ENCODE data around the gene ZNF189.

The ZNF189 gene
- 11.1 to 30.8 (median 25.4) reads per million in 4 donors for total RNA-seq

DNA sequence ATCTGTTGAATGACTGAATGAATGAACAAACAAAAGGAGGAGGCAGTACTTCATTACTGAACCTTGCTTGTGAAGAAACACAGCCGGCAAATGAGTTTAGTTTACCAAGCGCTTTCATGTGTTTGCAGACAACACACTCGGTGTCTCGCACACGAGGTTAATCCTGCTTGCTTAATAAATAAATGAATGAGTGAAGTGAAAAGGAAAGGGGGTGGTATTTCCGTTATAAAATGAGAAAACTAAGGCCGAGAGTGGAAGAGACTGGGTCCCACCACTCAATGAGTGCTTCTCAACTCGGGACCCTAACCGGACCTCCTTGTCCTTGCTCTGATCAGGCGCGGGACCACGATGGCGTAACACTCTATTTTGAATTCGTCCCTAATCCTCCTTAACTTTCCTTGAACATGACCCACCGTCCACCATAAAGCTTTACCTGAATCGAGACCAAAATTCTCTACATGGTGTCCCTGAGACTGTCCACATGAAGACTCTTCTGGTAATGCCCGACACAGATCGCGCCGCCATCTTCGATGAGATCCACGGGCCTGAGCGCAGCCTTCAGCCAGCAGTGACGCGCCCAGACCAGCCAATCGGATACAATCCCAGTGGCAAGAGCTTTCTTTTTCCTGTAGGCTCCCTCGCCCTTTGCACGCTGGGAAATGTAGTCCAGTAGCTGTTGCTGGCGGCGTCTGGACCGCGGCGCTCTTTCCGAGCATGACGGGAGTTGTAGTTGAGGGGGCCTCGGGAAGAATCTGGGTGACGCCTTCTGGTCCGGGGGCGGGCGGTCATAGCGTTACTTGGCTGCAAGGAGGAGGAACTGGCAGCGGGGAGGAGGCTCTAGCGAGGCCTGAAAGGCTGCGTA, at the start of gene ZNF189, which contains the start of gene MRPL50:
Gene ZNF189 (plus strand): TSS at position 784 of the 862 bp plus-strand sequence. CDS start 306 bp downstream, outside the sequence.
Gene MRPL50 (minus strand): TSS at position 551 of the 862 bp plus-strand sequence. CDS start 26 bp downstream, at position 525.
- peak; percentile 91 to 99 (median 96) for DNase-seq

DNA sequence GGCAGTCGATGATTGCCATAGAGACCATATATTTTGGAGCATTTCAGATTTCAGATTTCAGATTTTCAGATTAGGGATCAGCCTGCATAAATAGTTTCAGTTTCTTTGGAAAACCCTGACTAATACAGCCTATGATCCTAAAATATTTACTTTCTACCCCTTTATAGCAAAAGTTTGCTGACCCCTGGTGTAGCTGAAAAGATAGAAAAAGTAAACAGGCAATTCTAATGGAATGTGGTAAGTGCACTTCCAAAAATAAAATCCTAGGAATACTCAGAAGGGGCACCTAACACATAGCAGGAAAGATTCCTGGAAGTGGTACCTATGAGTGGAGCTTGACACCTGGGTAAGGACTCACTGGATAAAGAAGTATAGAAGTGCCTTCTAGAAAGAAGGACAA, 48.4 kb upstream of the ZNF189 start:
- no peak for DNase-seq

DNA sequence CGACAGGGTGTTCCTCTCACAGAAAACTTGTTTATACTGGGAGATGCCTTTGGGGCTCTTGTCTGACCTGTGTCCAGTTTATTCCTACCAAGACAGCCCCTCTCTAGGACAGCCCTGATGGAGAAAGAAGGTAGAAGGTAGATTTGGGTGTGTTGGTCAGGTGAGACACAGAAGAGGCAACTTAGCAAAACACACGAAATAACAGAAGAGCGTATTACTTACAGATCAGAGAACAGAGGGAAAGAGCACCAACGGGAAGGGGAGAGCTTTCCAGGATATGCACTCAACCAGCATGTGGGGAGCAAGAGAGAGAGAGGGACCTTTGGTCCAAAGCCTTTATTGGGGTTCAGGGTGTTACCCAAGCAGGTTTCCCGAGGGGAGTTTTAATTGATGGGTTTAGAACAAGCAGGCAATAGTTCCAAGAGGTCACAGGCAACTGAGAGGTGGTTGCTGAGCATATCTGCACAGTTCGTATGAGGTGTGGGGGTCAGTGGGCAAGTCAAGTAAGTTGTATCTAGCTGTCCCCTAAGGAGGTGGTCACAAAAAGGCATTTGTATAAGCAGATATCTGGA, 45.7 kb upstream of the ZNF189 start:
- DNase-seq, result no peak

DNA sequence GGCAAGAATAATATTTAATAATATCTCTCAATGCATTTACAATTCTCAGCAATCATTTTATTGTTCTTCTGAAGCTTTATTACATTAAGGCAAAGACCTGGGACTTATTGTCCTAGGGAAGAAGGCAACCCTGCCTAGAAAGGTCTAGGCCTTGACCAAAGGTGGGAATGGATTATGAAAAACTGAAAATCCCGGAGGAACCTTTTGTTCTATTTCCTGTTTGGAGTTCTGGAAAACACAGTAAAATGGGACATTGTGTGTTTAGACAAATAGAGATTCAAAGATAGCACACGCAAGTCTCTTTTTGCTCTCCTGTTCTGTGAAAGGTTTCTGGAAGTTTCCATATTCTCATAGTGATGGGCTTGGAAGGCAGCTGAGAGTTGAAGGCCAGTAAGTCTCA, 45.0 kb upstream of the ZNF189 start:
- no peak for DNase-seq

DNA sequence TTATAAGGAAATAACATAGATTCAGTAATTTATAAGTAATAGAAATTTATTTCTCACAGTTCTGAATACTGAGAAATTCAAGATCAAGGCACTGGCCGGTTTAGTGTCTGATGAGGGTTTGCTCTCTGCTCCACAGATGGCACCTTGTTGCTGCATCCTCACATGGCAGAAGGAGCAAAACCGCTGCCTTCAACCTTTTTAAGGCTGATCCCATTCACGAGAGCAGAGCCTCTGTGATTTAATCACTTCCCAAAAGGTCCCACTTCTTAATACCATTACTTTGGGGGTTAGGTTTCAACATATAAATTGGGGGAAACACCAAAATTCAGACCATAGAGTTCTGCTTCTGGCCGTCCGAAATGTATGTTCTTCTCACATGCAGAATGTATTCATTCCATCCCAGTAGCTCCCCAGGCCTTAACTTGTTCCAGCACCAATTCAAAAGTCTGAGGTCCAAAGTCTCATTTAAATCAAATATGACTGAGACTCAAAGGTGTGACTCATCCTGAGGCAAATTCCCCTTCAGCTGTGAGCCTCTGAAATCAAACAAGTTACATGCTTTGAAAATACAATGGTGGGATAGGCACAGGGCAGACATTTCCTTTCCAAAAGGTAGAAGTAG, 44.4 kb upstream of the ZNF189 start:
- DNase-seq, result no peak

DNA sequence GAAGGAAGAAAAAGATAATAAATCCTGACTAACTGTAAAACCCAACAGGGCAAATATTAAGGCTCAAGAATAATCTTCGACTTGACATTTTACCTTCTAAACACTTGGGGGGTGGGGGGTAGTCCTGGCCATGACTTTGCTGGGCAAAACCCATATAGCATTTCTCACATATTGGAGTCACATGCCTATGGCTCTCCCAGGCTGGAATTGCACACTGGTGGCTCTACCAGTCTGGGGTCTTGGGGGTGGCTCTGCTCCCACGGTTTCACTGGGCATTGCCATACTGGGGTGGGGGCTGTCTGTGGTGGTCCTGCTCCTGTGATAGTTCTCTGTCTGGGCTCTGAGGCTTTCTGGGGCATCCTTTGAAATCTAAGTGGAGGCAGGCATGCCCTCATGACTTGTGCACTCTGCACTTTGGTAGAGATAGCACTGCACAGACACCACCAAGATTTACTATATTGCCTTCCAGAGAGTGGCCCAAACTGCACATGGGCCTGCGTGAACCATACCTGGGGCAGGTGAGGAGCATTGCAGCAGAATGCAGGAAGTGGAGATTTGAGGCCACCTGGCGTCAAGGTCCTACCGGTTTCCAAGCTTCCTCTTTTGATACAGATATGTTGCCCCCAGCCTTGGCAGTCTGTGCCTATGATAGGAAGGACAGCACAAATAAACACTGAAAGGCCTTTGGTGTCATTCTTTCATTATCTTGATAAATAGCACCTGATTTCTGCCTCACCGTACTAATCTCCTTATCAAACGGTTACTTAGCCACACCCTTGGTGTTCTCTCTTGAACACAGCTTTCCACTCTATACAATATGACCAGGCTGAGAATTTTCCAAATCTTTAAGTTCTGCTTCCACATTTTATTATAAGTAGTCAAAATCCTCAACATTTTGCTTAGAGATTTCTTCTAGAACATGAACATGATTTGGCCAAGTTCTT, 43.6 kb upstream of the ZNF189 start:
- no peak for DNase-seq

DNA sequence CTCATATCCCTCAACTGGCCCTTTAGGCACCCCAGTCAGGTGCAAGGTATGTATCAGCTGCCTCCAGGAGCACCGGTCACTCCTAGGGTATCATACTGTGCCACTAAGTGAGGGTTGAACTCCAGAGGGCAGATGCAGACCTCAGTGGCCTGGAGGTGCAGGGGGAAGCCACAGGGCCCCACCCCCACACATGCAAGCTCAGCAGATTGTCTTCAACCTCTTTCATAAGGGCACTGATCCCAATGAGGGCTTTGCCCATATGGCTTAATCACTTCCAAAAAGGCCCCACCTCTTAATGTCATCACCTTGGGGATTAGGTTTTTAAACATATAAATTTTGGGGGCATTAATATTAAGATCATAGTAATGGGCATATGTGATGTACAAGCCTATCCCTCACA, 42.0 kb upstream of the ZNF189 start:
- no peak for DNase-seq

DNA sequence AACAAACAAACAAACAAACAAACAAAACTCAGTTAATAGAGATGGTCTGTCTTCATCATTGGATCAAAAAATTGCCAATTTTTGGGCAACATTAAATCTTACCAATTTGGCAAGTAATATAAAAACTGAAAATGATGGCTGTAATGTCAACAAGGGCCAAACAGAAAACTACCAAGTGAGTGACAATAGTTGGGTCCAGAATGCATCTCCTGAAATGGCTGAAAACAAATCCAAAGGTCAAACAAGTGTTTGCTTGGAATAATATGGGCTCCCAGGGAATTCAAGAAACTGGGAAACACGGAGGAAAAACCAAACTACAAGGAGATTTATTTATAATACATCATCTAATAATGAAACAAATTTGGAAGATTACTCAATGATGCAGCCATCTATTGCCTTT, 39.0 kb upstream of the ZNF189 start:
- no peak for DNase-seq

DNA sequence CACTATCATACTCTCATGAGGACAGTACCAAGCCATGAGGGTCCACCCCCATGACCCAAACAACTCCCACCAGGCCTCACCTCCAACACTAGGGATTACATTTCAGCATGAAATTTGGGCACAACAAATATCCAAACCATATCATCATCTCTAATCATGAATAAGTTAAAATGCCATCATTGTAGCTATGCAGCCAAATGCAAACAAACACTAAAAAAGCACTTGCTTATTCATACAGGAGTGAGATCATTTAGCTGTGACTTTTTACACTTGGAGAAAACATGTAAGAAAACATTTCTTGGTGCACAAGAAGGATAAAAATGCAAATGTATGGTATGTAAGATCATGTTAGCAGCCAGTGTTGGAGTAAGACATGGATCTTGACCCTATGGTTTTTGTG, 38.0 kb upstream of the ZNF189 start:
- DNase-seq, result no peak

DNA sequence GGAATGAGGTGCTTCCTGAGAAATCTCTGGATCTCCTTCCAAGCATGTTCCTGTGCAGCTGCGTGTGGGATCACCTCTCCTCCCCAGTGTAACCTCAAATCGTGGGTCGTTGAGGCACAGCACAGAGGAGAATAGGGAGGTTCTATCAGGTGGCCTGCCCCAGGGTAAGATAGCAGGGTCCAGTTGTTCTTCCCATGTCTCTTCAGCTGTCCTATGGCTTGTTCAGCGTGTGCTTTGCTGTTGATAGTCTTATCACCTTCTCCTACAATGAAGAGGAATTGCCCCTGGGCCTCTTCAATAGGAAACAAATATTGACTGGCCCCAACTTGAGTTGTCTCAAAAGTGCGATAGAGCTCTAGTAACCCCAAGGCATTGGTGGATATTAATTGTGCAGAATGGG, 36.2 kb upstream of the ZNF189 start:
- DNase-seq, result no peak

DNA sequence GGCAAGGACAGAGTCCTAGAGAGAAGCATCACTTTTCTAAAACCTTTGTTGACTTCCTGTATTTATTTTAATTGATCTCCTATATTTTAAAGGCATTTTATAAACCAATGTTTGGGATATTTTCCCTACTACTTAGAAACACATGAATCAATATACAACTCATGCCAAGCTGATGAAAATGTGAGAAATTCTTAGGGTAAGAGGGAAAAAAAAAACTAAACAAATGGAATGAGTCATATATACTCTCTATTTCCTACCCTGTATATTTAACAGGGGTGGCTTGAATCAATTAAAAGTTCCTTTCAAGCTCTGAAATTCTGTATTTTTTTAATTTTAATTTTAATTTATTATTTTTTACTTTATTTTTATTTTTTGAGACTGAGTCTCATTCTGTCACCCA, 33.5 kb upstream of the ZNF189 start:
- no peak for DNase-seq

DNA sequence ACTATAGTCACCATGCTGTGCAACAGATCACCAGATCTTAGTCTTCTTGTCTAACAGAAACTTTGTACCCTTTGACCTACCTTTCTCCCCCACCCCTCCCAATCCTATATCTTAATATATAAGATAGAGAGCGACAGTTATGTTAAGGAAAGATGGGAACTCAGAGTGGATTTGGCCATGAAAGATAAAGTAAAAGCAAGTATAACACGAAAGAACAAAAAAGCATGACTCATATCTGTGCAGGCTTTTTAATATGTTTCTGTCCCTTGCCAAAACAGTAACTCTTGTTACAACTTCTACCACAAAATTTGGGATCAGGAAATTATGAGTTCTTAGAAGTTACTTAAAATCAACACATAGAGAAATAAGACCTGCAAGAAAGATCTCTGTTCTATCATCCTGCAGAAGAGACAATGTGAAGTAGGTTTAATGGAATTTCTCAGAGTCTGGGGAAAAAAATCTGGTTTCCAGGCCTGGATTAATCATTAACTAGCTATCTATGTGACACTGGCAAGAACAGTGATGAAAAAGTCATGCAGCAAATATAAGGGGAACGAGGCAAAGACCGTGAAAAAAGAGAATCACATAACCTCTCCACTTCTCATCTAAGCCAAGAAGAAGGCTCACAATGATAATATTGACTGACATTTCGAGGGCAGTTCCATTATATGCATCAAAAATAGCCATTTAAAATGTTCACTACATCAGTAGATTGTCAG, 32.5 kb upstream of the ZNF189 start:
- DNase-seq, result no peak

DNA sequence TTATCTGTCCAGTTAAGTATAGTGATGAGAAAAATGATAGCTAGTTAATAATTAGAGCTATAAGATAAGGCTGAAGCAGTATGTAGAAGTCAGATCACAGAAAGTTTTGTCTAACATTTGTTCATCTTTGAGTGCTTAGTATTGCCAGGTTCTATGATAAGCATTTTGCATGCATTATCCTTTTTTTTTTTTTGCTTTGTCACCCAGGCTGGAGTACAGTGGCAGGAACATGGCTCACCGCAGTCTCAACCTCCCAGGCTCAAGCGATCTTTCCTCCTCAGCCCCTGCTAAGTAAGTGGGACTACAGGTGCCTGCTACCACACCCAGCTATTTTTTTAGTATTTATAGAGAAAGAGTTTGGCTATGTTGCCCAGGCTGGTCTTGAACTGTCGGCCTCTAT, 31.3 kb upstream of the ZNF189 start:
- no peak for DNase-seq

DNA sequence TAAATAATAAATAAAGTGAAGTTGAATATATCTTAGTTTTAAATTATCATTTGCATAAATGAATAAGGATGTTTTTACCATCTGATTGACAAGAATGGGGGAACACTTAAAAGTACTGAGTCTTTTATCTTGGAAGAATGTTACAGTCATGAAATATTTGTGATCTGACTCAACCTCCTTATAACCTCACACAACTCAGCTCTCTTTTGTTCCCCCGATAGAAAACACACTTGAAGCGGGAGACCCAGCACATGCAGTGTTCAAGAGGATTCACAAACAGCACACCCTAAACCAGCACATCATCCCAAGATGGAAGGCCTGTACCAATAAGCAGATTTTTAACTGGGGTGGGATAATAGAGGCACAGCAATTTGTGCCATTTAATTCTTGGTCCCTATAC, 29.4 kb upstream of the ZNF189 start:
- DNase-seq, result no peak

DNA sequence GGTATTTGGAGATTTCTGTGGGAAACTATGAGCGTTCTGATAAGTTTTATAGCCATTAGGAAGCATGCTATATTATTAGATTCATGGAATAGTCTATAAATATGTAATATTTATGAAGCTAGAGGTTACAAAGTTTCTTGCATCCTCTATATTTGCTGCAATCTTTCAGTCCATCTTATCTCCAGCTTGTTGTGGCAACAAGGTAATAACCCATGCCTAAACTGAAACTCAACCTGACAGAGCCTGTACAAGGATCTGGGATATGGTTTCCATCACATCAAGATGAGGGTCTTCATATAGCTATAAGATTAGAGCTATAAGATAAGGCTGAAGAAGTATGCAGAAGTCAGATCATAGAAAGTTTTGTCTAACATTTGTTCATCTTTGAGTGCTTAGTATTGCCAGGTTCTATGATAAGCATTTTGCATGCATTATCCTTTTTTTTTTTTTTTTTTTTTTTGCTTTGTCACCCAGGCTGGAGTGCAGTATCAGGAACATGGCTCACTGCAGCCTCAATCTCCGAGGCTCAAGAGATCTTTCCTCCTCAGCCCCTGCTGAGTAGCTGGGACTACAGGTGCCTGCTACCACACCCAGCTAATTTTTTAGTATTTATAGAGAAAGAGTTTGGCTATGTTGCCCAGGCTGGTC, 28.6 kb upstream of the ZNF189 start:
- no peak for DNase-seq

DNA sequence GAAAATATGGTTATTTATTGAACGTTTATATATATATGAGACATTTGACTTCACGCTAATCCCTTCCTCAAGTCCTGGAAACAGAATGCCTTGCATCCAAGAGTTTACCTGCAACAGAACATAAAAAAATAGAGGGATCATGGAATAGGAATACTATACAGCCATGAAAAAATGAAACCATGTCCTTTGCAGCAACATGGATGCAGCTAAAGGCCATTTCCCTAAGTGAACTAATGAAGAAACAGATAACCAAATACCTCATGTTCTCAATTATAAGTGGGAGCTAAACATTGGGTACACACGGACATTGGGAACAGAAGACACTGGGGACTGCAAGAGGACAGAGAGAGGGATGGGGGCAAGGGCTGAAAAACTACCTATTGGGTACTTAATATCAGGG, 26.8 kb upstream of the ZNF189 start:
- DNase-seq, result no peak

DNA sequence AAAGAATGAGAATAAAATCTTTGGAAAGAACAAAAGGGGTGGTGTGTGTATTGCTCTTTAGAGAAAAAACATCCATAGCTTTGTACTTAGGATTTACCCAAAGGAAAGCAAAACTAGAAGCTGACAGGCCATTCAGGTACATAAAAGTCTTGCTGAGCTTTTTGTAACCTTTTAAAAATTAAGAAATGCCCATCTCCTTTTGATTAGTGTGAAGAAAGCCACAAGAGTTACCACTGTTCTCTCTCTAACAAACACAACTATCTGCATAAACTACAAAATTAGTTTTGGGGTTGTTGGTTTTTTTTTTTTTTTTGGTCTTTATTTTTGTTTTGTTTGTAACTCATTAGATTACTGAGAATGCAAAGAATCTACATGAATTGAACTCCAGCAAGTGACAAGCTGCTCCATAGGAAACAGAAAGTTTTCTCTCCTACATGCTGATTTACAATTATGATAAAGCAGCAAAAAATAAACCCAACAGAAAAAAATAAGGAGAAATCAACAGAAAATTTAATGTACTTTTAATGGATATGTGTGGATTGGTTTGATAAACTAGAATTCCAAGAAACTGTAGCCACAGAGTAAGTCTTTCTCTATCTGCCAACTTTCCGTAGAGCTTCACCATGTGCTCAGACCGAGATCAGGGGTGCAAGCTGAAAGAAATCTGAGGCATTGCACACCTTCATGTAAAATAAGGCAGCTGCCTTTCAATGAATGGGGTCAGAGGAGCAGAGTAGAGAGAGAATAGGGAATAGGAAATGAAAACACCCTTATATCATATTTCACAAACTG, 26.1 kb upstream of the ZNF189 start:
- DNase-seq, result no peak

DNA sequence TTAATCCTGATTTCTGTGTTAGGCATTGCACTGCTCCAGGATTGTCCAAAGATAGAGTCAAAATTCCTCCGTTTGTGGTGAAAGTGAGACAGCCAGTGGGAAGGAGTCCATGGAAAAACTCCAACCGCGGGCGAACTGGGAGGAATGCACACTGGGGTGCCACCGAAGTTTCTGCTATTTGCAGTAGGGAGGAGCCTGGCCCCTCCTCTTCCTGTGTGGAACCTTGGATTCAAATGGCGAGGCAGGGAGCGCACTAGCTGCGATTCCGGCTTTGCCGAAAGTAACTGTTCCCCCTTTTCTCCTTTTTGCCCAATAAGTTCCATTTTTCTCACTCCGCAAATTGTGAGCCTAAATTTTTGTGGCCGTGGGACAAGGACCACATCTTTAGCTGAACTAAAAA, 23.1 kb upstream of the ZNF189 start:
- no peak for DNase-seq

DNA sequence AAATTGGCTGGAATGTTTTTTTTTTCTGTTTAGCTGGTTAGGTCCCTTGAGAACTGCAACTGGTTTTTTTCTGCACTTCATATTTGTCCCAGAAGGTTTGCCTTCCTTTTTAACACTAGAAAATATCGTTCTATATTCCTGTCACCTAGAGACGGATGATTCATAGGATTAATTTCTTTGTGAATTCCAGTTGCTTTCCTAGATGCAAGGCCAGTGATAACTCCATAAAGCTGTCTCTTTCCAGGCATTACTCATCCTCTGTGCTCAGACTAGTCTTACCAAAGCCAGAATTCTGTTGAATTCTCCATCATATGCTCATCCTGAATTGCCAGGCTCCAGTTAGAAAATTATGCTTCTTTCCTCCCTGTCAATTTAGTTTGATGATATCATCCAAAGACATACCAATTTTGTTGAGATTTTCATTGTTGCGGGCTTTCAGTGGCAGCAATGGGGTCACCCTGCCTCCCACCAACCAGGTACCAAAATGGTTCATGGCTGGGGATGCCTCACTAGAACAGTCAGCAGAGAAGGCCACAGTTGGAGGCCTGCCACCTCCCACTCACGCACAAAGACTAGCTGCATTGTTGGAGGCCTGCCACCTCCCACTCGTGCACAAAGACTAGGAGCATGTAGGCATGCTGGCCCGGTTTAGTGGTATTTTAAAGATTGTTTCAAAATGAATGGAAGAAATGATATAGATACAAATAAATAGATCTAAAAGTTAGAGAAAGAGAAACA, 22.4 kb upstream of the ZNF189 start:
- DNase-seq, result no peak

DNA sequence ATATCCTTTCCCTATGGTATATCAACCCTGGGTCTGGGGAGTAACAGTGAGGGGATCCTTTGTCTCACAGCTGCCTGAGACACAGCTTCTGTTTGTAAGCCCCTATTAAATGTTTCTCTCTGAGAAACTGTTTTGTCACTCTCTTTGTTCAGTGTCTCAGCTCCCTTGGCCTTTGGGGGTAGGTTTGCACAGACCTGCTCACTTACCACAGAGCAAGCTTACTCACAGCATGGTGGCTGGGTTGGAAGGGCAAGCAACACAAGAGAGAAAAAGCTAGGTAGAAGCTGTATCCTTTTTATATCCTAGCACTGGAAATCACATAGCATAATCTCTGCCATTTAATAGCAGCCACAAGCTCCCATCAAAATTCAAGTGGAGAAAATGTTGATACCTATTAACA, 18.4 kb upstream of the ZNF189 start:
- no peak for DNase-seq

Measured in T-helper 1 cell (primary cell).